PC-3 (cell line): ENCODE results near the gene PPP6C. TPM values are rescaled to one million over a fixed set of nuclear protein-coding genes. Genes with fewer than 3 reads are reported as not detected.
"Not testable (repeated sequence)": the region's sequence is repeated elsewhere in the genome, so short reads cannot be mapped to it uniquely, and the experiment has no call there.

Source experiments
- ATAC-seq: fragments of 200-7000 bp; cut with Tn5 transposase; 2 replicates; pipeline ENCODE4 v1.9.1; 2020; ENCODE audit warnings: mild to moderate bottlenecking, moderate library complexity
- BruUV-seq: library from RNA; stranded (reverse); fragments of 400-500 nt; replicated peaks from 2 replicates; lab custom pipeline; 2021; lab: Mats Ljungman, UMichigan
- CTCF ChIA-PET: fragments of 300-600 bp; sonication (Branson Sonifier 250); formaldehyde crosslinking; loops from one replicate; lab custom pipeline; 2022; ENCODE audit warnings: antibody characterized with exemption; lab: Charles Lee
- POLR2A ChIA-PET: fragments of 300-600 bp; sonication (Branson Sonifier 250); formaldehyde crosslinking; loops from one replicate; lab custom pipeline; 2022; ENCODE audit warnings: antibody characterized with exemption; ENCODE audit not compliant: unreplicated experiment; lab: Charles Lee
- DNase-seq: peaks from one replicate; pipeline ENCODE4 v3.0.0-alpha.2; 2015
- H2AFZ ChIP-seq: fragments of 300-600 bp; sonication (generic); 2 replicates; pipeline ENCODE4 v1.6.0; 2016; ENCODE audit warnings: antibody characterized with exemption, low read length
- H3F3A ChIP-seq: fragments of 300-600 bp; sonication (generic); one replicate; pipeline ENCODE4 v1.6.0; 2017; ENCODE audit warnings: antibody characterized with exemption, low read length, control low read depth, mild to moderate bottlenecking; ENCODE audit not compliant: unreplicated experiment
- H3K27ac ChIP-seq: fragments of 300-600 bp; sonication (generic); 2 replicates; pipeline ENCODE4 v1.5.1; 2016; ENCODE audit warnings: mild to moderate bottlenecking, low read length
- H3K27me3 ChIP-seq: fragments of 300-600 bp; sonication (generic); 2 replicates; pipeline ENCODE4 v1.6.1; 2016; ENCODE audit warnings: low read length, mixed read lengths
- H3K36me3 ChIP-seq: fragments of 300-600 bp; sonication (generic); 2 replicates; pipeline ENCODE4 v1.6.1; 2016; ENCODE audit warnings: low read depth, mixed run types, low read length, mixed read lengths
- H3K4me1 ChIP-seq: fragments of 300-600 bp; sonication (generic); 2 replicates; pipeline ENCODE4 v1.5.1; 2016; ENCODE audit warnings: low read length; ENCODE audit not compliant: insufficient read depth
- H3K4me2 ChIP-seq: fragments of 300-600 bp; sonication (generic); 2 replicates; pipeline ENCODE4 v1.6.0; 2016; ENCODE audit warnings: low read length
- H3K4me3 ChIP-seq: fragments of 300-600 bp; sonication (generic); 2 replicates; pipeline ENCODE4 v1.5.1; 2016; ENCODE audit warnings: mild to moderate bottlenecking, low read length, mixed read lengths
- H3K79me2 ChIP-seq: fragments of 300-600 bp; sonication (generic); 2 replicates; pipeline ENCODE4 v1.6.1; 2017; ENCODE audit warnings: low read length, mixed read lengths
- H3K9ac ChIP-seq: fragments of 300-600 bp; sonication (generic); 2 replicates; pipeline ENCODE4 v1.6.0; 2016; ENCODE audit warnings: mild to moderate bottlenecking, low read length
- H3K9me2 ChIP-seq: fragments of 300-600 bp; sonication (generic); replicated peaks from 2 replicates; pipeline ENCODE4 v1.6.1; 2016; ENCODE audit warnings: mixed run types, low read length, mixed read lengths
- H3K9me3 ChIP-seq: fragments of 300-600 bp; sonication (generic); 2 replicates; pipeline ENCODE4 v1.6.1; 2016; ENCODE audit warnings: low read length, mixed read lengths
- H4K20me1 ChIP-seq: fragments of 300-600 bp; sonication (generic); 2 replicates; pipeline ENCODE4 v1.6.1; 2016; ENCODE audit warnings: low read length, mixed read lengths
- CTCF ChIP-seq: fragments of 300-600 bp; sonication (generic); conservative IDR thresholded peaks from 2 replicates; pipeline ENCODE4 v1.5.1; 2017; ENCODE audit warnings: antibody characterized with exemption, low read depth, mild to moderate bottlenecking, low read length
- EZH2 ChIP-seq: fragments of 300-600 bp; sonication (generic); IDR thresholded peaks from one replicate; pipeline ENCODE4 v1.6.1; 2017; ENCODE audit warnings: antibody characterized with exemption, mild to moderate bottlenecking, low read length; ENCODE audit not compliant: unreplicated experiment
- EZH2phosphoT487 ChIP-seq: fragments of 300-600 bp; sonication (generic); IDR thresholded peaks from 2 replicates; pipeline ENCODE4 v1.6.1; 2018; ENCODE audit warnings: mild to moderate bottlenecking, antibody characterized with exemption, low read length, borderline replicate concordance
- intact Hi-C: fragments of 100-400 bp; cut with micrococcal nuclease; formaldehyde crosslinking; loops from 2 replicates; pipeline ENCODE4 v1.9.0; 2023
- total RNA-seq: library from RNA; depleted of rRNA; stranded (reverse); fragments of >200 nt; gene quantifications from 2 replicates; pipeline ENCODE4 v1.2.3, GENCODE V29; 2014

Gene PPP6C
- total RNA-seq, 1 experiment from 2014 or later = 16.4 TPM

GRCh38 chr9:125183054-125183453 lies 6.5 kb downstream of the PPP6C start:
- ChIA-PET POLR2A (no interaction called here), CTCF (no interaction called here)
- TF ChIP-seq CTCF = no peak
- TF ChIP-seq EZH2 = no peak
- no peak for TF ChIP-seq EZH2phosphoT487
- Histone ChIP-seq H3K9ac (no peak overlapping the region), H3F3A (no peaks in the 10 kb centered on the region), H3K27me3 (no peaks in the 10 kb centered on the region), H3K4me1 (no peaks in the 10 kb centered on the region), H3K79me2 (peaks cover 93% of the 10 kb centered on the region), H2AFZ (no peak overlapping the region), H3K9me2 (no peaks in the 10 kb centered on the region), H3K9me3 (no peaks in the 10 kb centered on the region), H3K27ac (no peak overlapping the region), H3K4me3 (no peak overlapping the region), H3K36me3 (no peaks in the 10 kb centered on the region), H4K20me1 (0 out of 2 replicates have a peak, but pooled peaks cover 9% of the 10 kb centered on the region), H3K4me2 (no peak overlapping the region)
- no TSS peak for BruUV-seq
- intact Hi-C loops = no loop called here
- DNase-seq (no peak), ATAC-seq (no peak)

GRCh38 chr9:125181756-125182155 lies 7.8 kb downstream of the PPP6C start:
- not testable (repeated sequence) for ATAC-seq

GRCh38 chr9:125180876-125181275 lies 8.7 kb downstream of the PPP6C start:
- CTCF ChIA-PET = no interaction called here
- BruUV-seq = no TSS peak
- POLR2A ChIA-PET = no interaction called here

More at GRCh38 chr9:125181756-125182155, 7.8 kb downstream of the PPP6C start:
- H3K9me2 ChIP-seq, H3K4me1 ChIP-seq, DNase-seq, POLR2A ChIA-PET, H3K4me2 ChIP-seq, H3K27ac ChIP-seq, H3K27me3 ChIP-seq, intact Hi-C loops, H3K9me3 ChIP-seq, BruUV-seq, CTCF ChIA-PET, H3F3A ChIP-seq, H3K4me3 ChIP-seq, H4K20me1 ChIP-seq, H3K9ac ChIP-seq, H2AFZ ChIP-seq, H3K36me3 ChIP-seq: not testable (repeated sequence)
- peaks cover 89% of the 10 kb centered on the region for H3K79me2 ChIP-seq

GRCh38 chr9:125179776-125180175 lies 9.8 kb downstream of the PPP6C start:
- H3K9me2 ChIP-seq, ATAC-seq, H3K4me1 ChIP-seq, POLR2A ChIA-PET, H3K9ac ChIP-seq, CTCF ChIA-PET, intact Hi-C loops, H3K4me3 ChIP-seq, H4K20me1 ChIP-seq, BruUV-seq, H3K4me2 ChIP-seq, H3K9me3 ChIP-seq, H3K27me3 ChIP-seq, DNase-seq, H3K27ac ChIP-seq, H3F3A ChIP-seq, H3K36me3 ChIP-seq, H2AFZ ChIP-seq: not testable (repeated sequence)
- H3K79me2 ChIP-seq = peaks cover 82% of the 10 kb centered on the region

More at GRCh38 chr9:125180876-125181275, 8.7 kb downstream of the PPP6C start:
- no peak for ATAC-seq
- TF ChIP-seq CTCF (no peak), EZH2 (no peak), EZH2phosphoT487 (no peak)
- intact Hi-C loops = no loop called here
- Histone ChIP-seq H3F3A (no peaks in the 10 kb centered on the region), H4K20me1 (0 out of 2 replicates have a peak, but pooled peaks cover 9% of the 10 kb centered on the region), H3K36me3 (no peaks in the 10 kb centered on the region), H3K9me2 (no peaks in the 10 kb centered on the region), H3K27ac (no peak overlapping the region), H3K9ac (no peak overlapping the region), H3K4me3 (no peak overlapping the region), H3K9me3 (no peaks in the 10 kb centered on the region), H2AFZ (no peak overlapping the region), H3K79me2 (peaks cover 89% of the 10 kb centered on the region), H3K4me2 (no peak overlapping the region), H3K4me1 (no peaks in the 10 kb centered on the region), H3K27me3 (no peaks in the 10 kb centered on the region)
- DNase-seq = no peak
